Stimulated activated CD4-positive, alpha-beta T cell treated with anti-CD3 and anti-CD28 coated beads, Interleukin-4, amount 100 ng/mL, for 1 hour (primary cell): ENCODE data around the gene USP11.

Experiments
- DNase-seq: peaks from one replicate; pipeline ENCODE4 v3.0.0-alpha.2; 2020

Gene USP11

DNA sequence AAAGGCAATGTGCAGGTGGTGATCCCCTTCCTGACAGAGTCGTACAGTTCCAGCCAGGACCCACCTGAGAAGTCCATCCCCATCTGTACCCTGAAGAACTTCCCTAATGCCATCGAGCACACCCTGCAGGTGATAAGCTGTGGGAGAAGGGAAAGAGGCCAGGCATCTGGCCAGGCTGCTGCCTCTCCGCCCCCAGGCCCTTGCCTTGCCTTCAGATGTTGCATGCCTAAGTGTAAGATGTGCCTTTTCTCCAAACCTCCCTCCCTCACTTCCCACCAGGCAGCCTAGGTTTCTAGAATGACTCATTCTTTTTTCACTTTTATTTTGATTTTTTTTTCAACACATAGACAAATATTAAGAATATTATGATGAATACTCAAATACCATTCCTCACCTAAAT is 26.5 kb upstream of the USP11 start:
- no peak for DNase-seq

DNA sequence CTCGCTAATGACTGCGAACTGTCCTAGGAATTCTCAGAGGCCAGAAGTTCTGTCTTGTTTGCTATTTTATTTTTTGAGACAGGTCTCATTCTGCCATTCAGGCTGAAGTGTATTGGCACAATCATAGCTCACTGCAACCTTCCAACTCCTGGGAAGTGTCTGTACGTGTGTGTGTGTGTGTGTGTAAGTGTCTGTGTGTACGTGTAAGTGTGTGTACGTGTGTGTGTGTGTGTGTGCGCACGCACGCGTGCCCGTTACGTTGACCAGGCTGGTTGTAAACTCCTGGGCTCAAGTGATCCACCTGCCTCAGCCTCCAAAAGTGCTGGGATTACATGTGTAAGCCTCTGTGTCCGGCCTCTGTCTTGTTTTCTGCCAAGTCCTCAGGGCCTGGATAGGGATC is 24.7 kb upstream of the USP11 start:
- DNase-seq = no peak

DNA sequence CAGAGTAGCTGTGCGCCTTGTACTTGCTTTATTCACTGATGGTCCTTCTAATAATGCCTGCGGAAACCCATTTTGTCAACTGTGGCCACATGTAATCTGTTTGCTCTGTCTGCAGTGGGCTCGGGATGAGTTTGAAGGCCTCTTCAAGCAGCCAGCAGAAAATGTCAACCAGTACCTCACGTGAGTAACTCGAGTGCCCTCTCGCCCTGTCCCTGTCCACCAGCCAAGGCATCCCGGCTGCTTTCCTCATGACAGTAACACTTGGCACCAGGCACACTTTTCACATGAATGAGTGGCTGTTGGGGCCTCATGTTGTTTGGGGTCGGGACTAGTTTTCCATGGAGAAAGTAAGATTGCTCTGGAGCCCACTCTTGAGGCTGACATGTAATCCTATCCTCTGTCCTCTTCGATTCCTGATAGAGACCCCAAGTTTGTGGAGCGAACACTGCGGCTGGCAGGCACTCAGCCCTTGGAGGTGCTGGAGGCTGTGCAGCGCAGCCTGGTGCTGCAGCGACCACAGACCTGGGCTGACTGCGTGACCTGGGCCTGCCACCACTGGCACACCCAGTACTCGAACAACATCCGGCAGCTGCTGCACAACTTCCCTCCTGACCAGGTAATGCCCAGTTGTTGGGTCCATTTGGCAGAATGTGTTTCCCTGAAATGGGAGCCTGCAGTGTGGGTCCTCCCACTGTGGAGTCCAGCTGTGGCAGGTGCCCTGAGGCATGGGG is 23.1 kb upstream of the USP11 start:
- no peak for DNase-seq

DNA sequence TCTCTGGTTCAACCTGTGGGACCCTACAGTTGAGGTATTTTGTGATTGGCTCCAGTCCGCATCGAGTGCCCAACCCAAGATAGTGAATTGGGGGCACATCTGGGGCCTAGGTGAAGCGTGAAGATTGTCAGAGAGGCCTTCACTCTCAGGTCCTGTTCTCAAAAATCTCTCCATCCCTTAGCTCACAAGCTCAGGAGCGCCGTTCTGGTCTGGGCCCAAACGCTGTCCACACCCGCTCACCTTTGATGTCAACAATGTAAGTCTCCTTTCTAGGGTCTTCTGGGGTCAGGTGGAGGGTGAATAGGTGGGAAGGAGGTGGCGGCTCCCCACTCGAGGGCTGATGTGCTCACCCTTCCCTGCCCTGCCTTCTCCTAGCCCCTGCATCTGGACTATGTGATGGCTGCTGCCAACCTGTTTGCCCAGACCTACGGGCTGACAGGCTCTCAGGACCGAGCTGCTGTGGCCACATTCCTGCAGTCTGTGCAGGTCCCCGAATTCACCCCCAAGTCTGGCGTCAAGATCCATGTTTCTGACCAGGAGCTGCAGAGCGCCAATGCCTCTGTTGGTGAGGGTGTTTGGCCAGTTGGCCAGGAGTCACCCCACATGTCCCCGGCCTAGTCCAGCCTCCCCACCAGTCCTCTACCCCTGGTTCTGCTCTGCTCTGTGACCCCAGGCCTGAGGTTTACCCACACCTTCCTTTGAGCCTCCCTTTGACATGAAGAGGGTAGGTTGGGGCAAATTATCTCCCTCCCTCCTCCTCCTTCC is 22.0 kb upstream of the USP11 start:
- DNase-seq = no peak

DNA sequence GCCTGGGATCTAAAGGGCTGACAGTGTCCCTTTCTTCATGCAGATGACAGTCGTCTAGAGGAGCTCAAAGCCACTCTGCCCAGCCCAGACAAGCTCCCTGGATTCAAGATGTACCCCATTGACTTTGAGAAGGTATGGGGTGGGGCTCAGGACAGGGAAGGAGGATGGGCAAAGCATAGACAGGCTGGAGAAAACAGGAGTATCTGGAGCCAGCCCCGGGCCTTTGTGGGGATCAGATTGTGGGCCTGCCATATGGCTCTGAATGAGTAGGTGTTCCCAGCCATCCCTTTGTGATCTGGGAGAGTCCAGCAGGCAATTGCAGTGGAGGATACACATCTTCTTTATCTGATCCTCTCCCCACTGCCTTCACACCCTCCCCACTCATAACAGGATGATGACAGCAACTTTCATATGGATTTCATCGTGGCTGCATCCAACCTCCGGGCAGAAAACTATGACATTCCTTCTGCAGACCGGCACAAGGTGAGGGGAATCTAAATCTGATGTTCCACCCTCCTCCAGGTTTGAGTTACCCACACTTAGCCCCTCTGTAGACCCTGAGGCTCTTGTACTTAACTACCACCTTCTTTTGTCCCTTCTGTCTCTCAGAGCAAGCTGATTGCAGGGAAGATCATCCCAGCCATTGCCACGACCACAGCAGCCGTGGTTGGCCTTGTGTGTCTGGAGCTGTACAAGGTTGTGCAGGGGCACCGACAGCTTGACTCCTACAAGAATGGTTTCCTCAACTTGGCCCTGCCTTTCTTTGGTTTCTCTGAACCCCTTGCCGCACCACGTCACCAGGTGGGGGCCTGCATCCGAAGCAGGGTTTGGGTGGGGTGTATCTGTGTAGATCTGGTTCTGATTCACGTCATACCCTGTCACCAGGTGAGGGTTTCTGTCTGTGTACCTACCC is 20.2 kb upstream of the USP11 start:
- DNase-seq = no peak

DNA sequence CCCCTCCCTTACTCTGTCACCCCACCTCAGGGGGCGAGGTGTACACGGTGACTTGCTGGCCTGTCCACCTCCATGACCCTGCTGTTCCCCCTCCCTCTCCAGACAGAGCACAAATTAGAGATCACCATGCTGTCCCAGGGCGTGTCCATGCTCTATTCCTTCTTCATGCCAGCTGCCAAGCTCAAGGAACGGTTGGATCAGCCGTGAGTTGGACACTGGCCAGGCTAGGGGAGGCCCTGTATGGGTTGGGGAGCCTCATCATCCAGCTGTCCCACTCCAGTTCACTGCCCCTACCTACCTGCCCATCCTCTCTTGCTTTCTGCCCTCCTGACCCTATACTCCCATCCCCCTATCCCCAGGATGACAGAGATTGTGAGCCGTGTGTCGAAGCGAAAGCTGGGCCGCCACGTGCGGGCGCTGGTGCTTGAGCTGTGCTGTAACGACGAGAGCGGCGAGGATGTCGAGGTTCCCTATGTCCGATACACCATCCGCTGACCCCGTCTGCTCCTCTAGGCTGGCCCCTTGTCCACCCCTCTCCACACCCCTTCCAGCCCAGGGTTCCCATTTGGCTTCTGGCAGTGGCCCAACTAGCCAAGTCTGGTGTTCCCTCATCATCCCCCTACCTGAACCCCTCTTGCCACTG is 18.3 kb upstream of the USP11 start:
- DNase-seq = no peak

DNA sequence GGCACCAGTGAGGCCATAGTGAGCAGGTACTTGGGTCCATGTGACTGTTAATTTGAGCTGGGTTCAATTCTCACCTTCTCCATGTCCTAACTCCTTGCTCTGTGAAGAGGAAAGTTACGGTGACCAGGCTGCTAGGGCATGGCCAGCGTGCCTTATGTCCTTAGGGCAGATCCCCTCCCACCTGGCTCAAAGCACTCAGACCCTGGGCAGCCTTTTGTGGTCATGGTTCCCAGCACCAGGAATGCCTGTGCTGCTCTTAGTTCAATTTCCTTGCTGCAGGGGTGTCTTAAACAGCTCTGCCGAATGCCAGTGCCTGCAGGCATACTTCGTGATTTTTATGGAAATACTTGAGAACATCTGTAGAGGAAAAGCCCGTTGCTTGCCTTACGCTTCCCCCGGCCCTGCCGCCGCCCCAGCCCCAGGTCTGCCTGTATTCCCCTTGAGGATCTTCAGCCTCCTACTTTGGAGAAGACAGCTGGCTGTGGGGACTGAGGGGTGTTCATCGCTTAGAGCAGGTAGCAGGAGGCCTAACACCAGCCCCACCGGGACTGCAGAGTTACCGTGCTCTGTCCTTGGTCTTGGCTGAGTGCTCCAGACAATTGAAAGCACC is 17.4 kb upstream of the USP11 start:
- no peak for DNase-seq

DNA sequence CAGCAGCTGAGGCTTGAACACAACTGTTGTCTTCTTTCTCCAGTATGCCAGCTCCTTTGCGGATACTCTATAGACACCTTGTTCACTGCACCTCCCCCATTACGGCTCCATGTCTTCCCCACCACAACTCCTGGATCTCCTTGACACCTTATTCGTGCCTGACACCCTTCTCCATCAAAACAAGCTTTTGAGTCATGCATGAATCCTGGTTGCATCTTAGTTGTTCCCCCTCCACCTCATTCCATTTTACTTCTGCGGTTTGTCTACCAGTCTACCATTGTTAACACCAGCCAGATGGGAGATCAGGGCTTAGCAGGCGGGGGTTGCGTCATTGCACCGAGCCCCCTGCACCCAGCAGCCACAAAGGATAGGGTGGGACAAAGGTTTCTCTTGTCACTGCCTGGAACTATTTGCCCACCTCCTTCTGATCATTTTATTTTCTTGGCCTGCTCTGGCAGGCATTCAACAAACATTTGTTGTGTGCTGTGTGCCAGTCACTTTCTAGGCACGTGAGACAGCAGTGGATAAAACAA is 16.4 kb upstream of the USP11 start:
- no peak for DNase-seq

DNA sequence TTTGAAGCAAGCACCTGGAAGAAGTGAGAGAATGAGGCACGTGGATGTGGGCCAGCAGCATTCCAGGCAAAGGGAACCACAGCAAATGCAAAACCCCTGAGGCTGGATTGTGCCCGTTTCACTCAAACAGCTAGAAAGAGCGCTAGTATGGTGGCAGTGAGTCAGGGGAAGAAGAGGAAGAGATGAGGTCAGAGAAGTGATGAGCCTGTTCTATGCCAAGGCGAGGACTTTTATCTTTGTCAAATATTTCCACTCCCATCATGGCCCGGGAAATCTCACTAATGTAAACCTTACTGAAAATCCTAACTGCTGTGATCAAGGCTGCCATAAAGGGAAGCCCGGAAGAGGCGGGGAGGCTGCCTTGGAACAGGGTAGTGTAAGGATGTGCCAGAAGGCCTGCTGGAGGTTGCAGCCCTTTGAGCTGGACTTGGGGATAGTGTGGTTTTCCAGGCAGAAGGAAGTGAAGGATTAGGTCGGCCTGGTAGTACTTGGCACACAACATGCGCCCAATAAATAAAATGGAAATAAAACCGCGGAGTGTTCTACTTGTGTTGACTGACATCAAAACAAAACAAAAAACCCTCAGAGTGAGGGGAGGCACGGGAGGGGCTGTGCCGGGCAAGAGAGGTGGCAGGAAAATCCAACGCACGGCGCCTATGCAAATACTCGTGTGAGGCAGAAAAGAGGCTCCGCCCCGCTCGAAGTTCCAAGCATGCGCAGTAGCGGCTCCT is 15.5 kb upstream of the USP11 start:
- no peak for DNase-seq

DNA sequence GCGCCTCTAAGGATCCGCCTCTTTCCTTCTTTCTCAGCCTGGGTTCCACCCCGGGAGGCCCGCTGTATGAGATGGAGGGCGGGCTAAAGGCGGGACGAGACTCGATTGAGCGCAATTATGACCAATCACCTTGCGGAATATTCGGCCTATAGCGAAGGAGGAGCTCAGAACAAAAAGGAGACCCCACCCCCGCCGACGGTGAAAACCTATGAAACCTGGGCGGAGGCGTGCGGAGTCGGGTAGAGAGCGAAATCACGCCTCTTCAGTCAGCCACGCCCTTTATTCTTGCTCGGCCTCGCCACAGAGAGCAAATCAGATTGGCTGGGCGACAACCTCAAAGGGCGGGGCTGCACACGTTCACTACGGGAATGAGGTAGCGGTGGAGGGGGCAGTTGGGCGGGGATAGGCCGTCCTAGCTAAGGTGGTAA is 14.9 kb upstream of the USP11 start:
- peak; percentile 90 for DNase-seq

DNA sequence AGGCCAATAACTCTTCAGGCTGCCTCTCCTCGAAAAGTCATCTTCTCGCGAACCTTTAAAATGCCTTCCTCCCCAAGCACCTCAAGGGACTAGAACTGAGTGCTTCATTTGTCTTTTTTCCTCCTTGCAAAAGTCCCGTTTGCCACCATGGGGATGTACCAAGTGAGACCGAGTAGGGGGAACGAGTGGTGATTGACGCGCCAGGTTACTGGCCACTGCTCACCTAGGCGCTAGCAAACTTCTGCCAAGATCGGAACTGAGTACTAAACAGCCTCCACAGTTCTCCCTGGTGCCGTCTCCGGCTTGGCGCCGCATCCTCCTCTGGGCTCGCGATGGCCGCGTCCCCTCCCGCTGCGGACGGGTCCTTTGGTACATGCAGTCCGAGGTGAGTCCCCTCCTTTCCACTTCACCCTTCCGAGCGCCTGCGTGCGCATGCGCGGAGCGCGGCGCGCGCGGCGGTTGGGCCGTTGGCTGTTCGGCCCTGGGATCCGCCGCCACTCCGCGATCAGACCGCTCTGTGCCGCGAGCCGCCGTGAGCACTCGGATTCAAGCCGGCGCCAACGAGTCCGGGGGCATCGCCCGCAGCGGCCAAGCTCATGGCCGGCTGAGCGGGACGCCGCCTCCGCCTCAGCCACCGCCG is 14.4 kb upstream of the USP11 start, which contains the start of gene CDK16:
TSS of gene CDK16 (plus strand) at position 402 of the 640 bp plus-strand sequence. CDS start 4,877 bp downstream, outside the sequence.
- peak; percentile 62 for DNase-seq

DNA sequence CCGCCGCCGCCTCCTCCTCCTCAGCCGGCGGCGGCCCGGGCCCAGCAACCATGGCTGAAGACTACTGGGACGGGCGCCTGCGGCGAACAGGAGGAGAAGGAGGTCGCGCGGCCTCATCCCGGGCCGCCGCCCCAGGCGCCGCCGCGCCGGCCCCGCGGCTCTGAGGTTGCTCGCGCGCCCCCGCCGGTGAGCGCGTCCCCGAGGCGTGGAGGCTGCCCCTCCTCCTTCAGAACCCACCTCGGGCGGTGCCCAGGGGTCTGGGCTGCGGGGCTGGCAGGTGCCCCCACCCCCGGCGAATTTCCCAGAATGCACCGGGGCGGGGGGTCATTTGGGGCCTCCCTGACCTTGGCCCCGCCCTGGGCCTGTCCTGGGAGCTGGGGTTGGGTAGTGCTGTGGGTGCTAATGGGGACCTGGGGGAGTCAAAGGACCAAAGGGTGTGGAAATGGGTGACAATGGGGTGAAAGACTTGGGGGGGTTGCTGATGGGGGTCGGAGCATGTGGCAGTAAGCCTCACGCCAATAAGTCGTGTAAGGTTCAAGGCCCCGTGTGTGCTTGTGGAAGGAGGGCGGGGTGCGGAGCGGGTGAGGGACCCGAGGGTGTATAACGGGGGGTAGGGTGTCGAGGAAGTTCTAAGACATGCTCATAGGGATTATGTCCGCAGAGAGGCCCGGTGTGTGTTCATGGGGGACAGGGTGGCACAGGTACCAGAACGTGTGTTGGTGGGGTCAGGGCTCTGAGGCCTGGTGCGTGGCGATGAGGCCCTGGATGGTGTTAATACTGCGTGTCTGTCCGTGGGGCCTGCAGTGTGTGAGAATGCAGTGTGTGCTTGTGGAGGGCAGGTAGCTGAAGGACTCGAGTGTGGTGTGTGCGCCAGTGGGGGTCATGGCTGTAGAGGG is 13.6 kb upstream of the USP11 start:
- peak; percentile 54 for DNase-seq

DNA sequence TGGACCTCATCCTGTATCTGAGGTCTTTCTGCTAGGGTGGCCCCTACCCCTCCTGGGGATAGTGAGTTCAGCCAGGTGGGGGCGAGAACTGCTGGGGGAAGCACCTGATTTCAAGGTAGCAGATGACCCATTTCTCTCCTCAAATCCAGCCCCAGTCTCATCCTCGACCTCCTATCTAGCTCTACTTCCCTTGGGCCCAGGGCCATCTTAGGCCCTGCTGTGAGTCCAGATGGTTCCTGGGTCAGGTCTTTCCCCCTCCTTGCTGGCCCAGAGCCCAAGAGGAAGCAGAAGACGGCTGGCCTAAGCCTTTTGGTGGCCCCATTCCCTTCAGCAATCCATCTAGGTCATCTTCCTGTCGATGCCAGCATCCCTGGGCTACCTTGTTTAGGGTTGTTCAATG is 11.1 kb upstream of the USP11 start:
- no peak for DNase-seq

DNA sequence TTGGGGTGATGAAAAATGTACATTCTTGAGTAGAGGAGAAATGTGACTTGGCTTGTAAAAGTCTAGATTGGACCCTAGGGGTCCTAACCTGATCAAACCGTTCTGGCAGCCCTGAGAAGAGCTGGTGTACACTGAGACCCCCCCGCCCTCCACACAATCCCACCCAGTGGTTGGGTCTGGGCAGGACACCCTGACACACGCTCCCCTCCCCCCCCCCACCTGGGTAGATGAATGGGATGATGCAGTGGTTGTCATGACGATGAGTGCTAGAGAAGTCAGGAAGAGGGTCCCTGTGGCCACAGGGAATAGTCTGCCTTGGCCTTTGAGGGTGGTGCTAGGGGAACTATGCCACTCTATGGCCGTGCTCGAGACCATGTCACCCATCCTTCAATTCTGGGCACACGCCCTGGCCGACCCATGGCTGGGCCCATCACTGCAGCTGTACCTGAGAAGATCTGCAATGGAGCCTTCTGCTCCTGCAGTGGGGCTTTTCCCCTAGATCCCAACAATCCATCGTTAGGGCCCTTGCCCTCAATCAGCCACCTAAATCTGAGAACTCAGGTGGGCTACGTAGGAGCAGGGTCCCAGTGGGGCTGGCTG is 10.0 kb upstream of the USP11 start:
- no peak for DNase-seq

DNA sequence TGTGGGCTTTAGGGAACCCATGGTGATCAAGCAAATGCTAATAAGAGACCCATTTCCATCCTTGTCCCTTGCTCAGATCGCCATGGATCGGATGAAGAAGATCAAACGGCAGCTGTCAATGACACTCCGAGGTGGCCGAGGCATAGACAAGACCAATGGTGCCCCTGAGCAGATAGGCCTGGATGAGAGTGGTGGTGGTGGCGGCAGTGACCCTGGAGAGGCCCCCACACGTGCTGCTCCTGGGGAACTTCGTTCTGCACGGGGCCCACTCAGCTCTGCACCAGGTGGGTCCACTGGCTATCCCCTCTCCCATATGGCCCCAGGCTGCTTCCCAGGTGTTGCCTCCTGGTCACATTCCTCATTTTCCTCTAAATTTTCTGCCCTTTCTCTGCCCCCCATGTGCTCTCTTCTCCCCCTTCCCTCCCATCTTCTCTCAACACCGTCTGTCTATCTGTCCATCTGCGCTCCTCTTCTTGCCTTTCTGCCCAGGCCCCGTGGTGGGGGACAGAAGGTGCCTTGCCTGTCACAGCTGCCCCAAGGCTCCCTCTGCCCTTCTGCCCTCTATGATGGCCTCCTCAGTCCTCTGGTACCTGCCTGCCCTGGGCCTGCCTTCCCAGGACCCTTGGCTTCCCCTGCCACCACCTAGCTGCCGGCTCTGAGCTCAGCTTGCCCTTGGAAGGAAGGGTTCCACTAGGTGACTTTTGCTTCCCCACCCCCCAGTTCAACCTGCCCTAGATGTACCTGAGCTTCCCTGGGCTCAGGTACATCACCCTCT is 9.1 kb upstream of the USP11 start:
- DNase-seq = no peak

DNA sequence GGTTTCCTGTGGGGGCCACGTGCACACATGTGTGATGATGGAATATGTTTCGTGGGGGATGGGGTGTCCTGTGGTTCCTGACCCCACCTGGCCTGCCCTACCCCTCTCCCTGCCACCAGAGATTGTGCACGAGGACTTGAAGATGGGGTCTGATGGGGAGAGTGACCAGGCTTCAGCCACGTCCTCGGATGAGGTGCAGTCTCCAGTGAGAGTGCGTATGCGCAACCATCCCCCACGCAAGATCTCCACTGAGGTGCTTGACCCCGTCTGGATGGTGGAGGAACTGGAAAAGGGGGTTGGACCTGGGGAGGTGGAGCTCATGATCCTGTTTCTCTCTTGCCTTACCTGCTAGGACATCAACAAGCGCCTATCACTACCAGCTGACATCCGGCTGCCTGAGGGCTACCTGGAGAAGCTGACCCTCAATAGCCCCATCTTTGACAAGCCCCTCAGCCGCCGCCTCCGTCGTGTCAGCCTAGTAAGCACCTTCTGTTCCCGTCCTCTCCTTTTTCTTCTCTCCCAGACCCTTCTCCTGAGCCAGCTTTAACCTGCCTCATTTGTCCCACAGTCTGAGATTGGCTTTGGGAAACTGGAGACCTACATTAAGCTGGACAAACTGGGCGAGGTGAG is 8.4 kb upstream of the USP11 start:
- no peak for DNase-seq

DNA sequence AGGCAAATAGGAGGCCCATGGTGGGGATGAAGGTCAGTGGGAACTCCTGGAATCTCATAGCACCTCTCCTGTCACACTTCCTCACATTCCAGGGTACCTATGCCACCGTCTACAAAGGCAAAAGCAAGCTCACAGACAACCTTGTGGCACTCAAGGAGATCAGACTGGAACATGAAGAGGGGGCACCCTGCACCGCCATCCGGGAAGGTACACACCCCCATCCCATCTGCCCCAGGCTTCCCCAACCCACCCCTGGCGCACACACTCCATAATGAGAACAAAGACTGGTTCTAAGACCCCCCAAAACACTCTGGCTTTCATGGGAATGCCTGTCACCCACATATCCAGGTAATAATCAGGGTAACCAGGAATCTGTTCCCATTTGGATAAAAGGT is 7.9 kb upstream of the USP11 start:
- no peak for DNase-seq

DNA sequence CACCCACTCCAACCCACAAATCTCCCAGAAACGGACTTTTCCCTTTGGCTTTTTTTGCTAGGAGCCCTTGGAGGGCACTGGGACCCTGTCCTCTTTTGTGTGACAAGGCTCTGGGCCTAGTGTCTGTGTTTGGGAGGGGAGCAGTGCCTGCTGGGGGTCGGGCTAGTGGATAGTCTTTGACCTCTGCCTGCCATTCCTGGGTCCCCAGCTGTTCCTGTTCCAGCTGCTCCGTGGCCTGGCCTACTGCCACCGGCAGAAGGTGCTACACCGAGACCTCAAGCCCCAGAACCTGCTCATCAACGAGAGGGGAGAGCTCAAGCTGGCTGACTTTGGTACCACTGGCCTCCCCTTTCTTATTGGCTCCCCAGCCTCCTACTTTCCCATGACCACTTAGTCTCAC is 6.7 kb upstream of the USP11 start:
- no peak for DNase-seq
